SIG-M5 treated with dmso at 0.1 percent for 504 hours (cell line): Measurements from ENCODE around the gene RNGTT.

Experiments
- DNase-seq: peaks from one replicate; lab custom pipeline; 2025; ENCODE audit not compliant: unreplicated experiment; lab: John Stamatoyannopoulos, UW

Gene RNGTT

DNA sequence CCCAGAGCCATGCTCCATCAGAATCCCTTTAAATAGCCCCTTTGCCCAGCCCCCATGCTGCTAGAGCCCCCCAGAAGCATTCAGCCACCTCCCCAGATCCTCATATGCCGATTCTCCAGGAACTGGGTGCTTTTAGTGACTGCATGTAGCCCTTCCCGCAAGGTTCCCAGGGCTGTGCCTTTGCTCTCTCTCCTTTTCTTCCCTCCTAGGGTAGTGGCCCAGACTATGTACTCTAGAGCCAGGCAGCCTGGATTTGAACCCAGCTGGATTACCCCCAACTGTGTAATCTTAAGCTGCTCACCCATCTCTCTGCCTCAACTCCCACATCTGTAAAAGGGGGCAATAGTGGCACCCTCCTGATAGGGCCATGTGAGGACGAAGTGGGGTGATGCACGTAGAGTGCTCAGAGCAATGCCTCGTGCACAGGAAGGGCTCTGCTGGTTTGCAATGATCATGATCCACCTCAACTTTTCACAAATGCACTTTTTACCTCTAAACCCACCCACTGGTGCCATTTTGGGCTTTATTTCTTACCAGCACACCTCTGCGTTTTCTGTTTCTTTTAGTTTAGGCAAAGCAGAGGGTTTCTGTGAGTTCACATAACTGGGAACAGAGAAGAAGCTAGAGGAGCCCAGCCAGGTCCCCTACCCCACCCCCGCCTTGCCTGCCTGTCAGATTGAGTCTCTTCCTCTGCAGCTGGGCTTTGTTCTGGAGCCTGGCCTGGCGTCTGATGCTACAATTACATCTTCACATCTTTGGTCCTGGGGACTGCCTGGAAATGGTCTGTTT is 396.5 kb downstream of the RNGTT start:
- no peak for DNase-seq

DNA sequence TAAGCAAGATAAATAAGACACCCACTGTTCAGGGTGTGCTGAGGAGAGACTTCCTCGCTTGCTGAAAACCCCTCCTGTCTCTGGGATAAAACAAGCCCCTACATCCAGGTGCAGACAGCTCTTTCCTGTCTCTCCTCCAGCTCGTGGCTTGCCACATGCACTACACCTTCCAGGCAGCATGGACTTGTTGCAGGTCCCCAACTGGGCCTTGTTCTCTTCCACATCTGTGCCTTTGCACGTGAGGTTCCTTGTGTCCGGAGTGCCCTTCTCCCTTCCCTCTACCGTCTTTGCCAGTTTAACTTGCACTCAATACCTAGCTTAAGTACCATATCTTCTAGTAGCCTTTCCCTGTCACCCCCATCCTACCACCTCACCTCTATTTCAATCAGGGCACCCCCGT is 397.6 kb downstream of the RNGTT start:
- no peak for DNase-seq

DNA sequence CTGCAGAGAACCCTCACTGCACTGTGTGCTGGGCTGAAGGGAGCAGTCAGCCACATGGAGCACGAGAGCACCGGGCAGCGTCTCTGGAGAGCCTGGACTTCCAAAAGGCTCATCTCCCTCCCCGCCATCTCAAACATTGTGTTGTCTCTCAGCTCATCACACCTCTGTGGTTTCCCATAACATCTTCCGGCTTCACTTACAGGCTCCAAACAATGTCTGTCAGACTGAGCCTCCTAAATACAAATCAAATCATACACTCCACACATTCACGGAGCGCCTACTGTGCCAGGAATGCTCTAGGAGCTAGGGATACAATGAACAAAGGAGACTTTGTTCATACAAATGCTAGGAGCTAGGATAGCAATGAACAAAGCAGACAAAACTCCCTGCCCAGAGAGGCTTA is 398.0 kb downstream of the RNGTT start:
- DNase-seq: no peak

DNA sequence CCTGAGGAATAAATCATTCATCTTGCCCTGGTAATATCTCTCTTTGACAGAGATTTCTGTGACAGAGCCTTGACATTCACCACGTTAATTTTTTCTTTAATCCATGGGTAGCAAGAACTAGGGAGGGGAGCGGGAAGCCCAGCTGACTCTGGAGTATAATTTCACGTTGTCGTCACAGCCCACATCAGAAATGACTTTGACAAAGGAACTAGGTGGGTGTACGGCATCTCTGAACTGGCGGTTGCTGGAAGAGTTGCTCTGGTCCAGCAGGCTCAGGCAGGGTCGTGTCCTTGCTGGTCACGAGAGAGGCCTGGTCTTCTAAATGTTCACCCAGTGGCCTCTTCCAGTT is 400.2 kb downstream of the RNGTT start:
- no peak for DNase-seq

DNA sequence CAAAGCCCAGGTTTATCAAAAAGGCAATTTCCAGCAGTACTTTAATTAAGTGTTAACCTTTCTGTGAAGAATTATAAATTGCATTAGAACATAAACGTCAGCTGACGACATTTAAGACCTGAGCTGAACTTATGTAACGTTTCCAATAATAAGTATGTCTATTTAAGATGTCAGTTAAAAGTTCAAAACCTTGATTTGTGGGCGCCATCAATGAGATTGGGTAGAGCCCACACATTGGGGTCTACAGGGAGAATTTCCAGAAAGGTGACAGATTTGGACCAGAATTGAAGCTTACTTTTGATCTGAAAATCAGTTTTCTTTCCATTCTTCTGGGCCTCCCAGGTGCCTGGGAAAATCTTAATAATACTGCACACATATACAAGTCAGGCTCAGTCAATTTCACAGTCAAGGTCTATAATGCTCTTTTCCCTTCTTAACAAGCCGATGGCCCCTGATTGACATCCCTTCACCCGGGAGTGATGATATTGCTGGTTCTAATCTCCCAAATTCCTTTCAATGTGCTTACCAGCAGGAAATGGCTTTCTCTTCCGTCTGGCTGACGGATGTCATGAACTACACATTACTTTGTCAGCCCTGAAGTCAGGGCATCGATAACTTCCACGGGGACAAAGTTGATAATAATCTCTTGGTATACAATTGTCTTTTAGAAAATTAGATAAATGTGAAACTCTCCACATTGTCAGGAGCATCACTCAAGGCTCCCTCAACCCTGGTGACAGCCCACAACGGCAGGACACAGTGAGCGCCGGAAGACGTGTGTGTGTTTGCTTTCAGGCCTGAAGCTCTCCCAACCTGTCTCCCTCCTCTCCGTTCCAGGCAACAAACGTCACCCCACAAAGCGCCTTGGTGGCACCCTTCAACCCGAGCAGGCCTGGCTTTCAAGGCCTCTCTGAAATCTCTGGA is 400.8 kb downstream of the RNGTT start:
- no peak for DNase-seq

DNA sequence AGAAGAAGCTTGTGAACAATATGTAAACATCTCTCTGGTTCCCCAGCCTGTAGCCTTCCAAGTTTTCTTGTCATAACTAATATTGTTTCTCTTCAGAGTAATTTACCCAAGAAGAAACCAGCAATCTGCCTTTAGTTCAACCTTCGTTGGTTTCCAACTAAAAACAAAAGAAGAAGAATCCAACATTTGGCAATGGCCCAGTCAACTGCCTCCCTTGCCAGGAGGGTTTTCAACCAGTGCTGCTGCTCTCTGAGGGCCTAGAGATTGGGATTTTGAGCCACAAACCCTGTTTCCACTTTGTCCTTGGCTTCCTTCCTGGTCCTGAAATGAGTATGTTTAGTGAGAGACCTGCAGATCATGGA is 401.5 kb downstream of the RNGTT start:
- no peak for DNase-seq

DNA sequence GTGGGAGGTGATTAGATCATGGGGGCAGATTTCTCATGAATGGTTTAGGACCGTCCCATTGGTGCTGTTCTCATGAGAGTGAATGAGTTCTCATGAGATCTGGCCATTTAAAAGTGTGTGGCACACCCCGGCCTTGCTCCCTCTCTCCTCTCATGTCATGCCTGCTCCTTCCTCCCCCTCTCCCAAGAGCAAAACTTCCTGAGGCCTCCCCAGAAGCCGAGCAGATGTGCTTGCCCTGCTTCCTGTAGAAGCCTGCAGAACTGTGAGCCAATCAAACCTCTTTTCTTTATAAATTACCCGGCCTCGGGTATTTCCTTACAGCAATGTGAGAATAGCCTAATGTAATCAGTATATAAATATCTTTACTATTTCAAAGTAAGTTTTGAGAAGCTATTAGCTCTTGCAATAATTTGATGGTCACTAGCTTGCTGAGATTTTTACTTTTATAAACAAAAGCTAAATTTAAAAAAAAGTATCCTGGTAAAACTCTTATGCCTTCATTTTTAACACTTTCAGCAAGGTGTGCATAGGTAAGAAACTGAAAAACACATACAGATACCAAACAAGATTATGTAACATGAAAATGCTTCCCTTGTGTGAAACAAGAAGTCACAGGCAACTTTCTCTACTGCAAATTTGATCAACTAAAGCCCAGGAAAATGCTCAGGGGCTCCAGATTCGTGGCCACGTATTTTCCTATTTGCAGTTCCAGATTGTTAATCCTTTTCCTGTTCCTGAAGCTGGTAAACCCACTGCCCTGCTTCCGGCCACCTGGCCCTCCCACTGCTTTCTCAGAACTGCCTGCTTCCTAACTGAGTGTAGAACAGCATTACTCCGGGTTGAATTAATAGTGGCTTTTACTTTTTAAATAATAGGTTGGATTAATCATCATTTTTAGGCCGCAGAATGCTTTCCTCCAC is 402.1 kb downstream of the RNGTT start:
- no peak for DNase-seq
